Suprapubic skin (tissue), 4 donors: ENCODE results near the gene PRSS12. TPM values are rescaled to one million over a fixed set of nuclear protein-coding genes. Genes with fewer than 3 reads are reported as not detected.
A peak's percentile ranks its signal among the peaks of the same experiment; 100 is the strongest.
"Not testable (repeated sequence)": the region's sequence is repeated elsewhere in the genome, so short reads cannot be mapped to it uniquely, and the experiment has no call there.

Source experiments
- DNase-seq, 2 donors: peaks; one replicate each; pipeline ENCODE4 v3.0.0-alpha.2; 2019; ENCODE audit warnings: low spot score in 2 of 2
- H3K27ac ChIP-seq: fragments of 200-600 bp; sonication (generic); one replicate; pipeline ENCODE4 v1.5.1; 2019
- H3K27me3 ChIP-seq: fragments of 200-600 bp; sonication (generic); one replicate; pipeline ENCODE4 v1.5.1; 2019
- H3K36me3 ChIP-seq: fragments of 200-600 bp; sonication (generic); one replicate; pipeline ENCODE4 v1.5.1; 2019
- H3K4me1 ChIP-seq: fragments of 200-600 bp; sonication (generic); one replicate; pipeline ENCODE4 v1.5.1; 2019
- H3K4me3 ChIP-seq: fragments of 200-600 bp; sonication (generic); one replicate; pipeline ENCODE4 v1.5.1; 2019; ENCODE audit warnings: mild to moderate bottlenecking
- H3K9me3 ChIP-seq: fragments of 200-600 bp; sonication (generic); one replicate; pipeline ENCODE4 v1.5.1; 2019
- CTCF ChIP-seq, 2 donors: fragments of 200-600 bp in 1 of 2; fragments of 450-650 bp in 1 of 2; sonication (generic) in 1 of 2; IDR thresholded peaks; one replicate each; pipeline ENCODE4 v1.5.1; 2016 to 2019; ENCODE audit warnings: antibody characterized with exemption in 2 of 2, mild to moderate bottlenecking in 1 of 2, moderate library complexity in 1 of 2
- EP300 ChIP-seq: sonication (generic); formaldehyde crosslinking; IDR thresholded peaks from one replicate; pipeline ENCODE4 v1.6.1; 2017; ENCODE audit warnings: antibody characterized with exemption
- POLR2A ChIP-seq, 2 donors: fragments of 450-650 bp; IDR thresholded peaks; one replicate each; pipeline ENCODE4 v1.6.1; 2017; ENCODE audit warnings: antibody characterized with exemption in 2 of 2, mild to moderate bottlenecking in 2 of 2, moderate library complexity in 2 of 2
- POLR2AphosphoS5 ChIP-seq, 3 donors: sonication (generic); formaldehyde crosslinking; IDR thresholded peaks; one replicate each; pipeline ENCODE4 v1.6.1; 2017; ENCODE audit warnings: antibody characterized with exemption in 3 of 3
- WGBS: methylation state at CpG from one replicate; pipeline ENCODE4 v1.1.5; 2018; 5-methylcytosine and 5-hydroxymethylcytosine counted together
- total RNA-seq, 4 donors: library from RNA; depleted of rRNA; stranded (reverse); fragments of >200 nt; gene quantifications; one replicate each; pipeline ENCODE4 v1.1.0, GENCODE V29; 2016

The PRSS12 gene
- 10 to 100 TPM in 1 of 4 donors, 1 to 10 TPM in 3; 7.5 to 14.0 (median 8.7) TPM for total RNA-seq

GRCh38 chr4:118352843-118353533 is at the start of gene PRSS12:
TSS of gene PRSS12 (minus strand) at chr4:118353003. CDS start at chr4:118352720, 283 bp downstream.
- Histone ChIP-seq H3K27me3 (peaks cover 14% of the 10 kb centered on the region), H3K4me1 (peaks cover 18% of the 10 kb centered on the region), H3K27ac (peak within 1 kb of the TSS; percentile 67), H3K36me3 (no peaks in the 10 kb centered on the region), H3K9me3 (no peaks in the 10 kb centered on the region), H3K4me3 (peak within 1 kb of the TSS; percentile 68)
- DNase-seq: peak; percentile 79 to 84
- 5% methylated on average over 17 of the region's 59 CpGs for WGBS
- TF ChIP-seq EP300 (no peak), CTCF (IDR thresholded peaks at IDR 0.05) (peak; percentile 21 to 92), POLR2A (IDR thresholded peaks at IDR 0.05) (no peak), POLR2AphosphoS5 (IDR thresholded peaks at IDR 0.05) (no peak)

- DNase-seq: no peak
- no peaks in the 10 kb centered on the region for H3K36me3 ChIP-seq
- no peaks in the 10 kb centered on the region for H3K9me3 ChIP-seq
- H3K27ac ChIP-seq: no peak overlapping the region
- no peaks in the 10 kb centered on the region for H3K4me1 ChIP-seq
- no peaks in the 10 kb centered on the region for H3K27me3 ChIP-seq
- WGBS: 59% methylated on average over 3 of the region's 3 CpGs
- no peak for TF ChIP-seq CTCF (IDR thresholded peaks at IDR 0.05)
- no peak for TF ChIP-seq POLR2AphosphoS5 (IDR thresholded peaks at IDR 0.05)
- no peak for TF ChIP-seq EP300
- TF ChIP-seq POLR2A (IDR thresholded peaks at IDR 0.05): no peak
- H3K4me3 ChIP-seq: no peak overlapping the region
Observed at GRCh38 chr4:118400356-118400755, 47.6 kb upstream of the PRSS12 start.

GRCh38 chr4:118399883-118400282 is 47.1 kb upstream of the PRSS12 start:
- H3K36me3 ChIP-seq, H3K9me3 ChIP-seq, H3K27ac ChIP-seq, H3K4me1 ChIP-seq, H3K4me3 ChIP-seq, H3K27me3 ChIP-seq, DNase-seq: not testable (repeated sequence)
- WGBS: 59% methylated on average over 4 of the region's 4 CpGs

- Histone ChIP-seq H3K4me3 (no peak overlapping the region), H3K27ac (no peak overlapping the region), H3K9me3 (no peaks in the 10 kb centered on the region), H3K27me3 (no peaks in the 10 kb centered on the region), H3K4me1 (no peaks in the 10 kb centered on the region), H3K36me3 (no peaks in the 10 kb centered on the region)
- WGBS: 64% methylated on average over 5 of the region's 5 CpGs
- TF ChIP-seq CTCF (IDR thresholded peaks at IDR 0.05): no peak
- no peak for TF ChIP-seq EP300
- TF ChIP-seq POLR2A (IDR thresholded peaks at IDR 0.05): no peak
- TF ChIP-seq POLR2AphosphoS5 (IDR thresholded peaks at IDR 0.05): no peak
- DNase-seq: no peak
Observed at GRCh38 chr4:118398226-118399090, 45.7 kb upstream of the PRSS12 start.

GRCh38 chr4:118397623-118397979 is 44.8 kb upstream of the PRSS12 start:
- no peaks in the 10 kb centered on the region for H3K36me3 ChIP-seq
- H3K4me3 ChIP-seq: no peak overlapping the region
- H3K27ac ChIP-seq: no peak overlapping the region
- no peaks in the 10 kb centered on the region for H3K9me3 ChIP-seq
- H3K4me1 ChIP-seq: no peaks in the 10 kb centered on the region
- DNase-seq: no peak
- no peak for TF ChIP-seq EP300
- no peak for TF ChIP-seq CTCF (IDR thresholded peaks at IDR 0.05)
- TF ChIP-seq POLR2A (IDR thresholded peaks at IDR 0.05): no peak
- TF ChIP-seq POLR2AphosphoS5 (IDR thresholded peaks at IDR 0.05): no peak
- H3K27me3 ChIP-seq: no peaks in the 10 kb centered on the region
- WGBS: 40% methylated on average over 1 of the region's 1 CpG
